Medulla oblongata (tissue), 1 donor: ENCODE results near the gene GRM3.
A peak's percentile ranks its signal among the peaks of the same experiment; 100 is the strongest.

Experiments used
- DNase-seq: peaks from one replicate; pipeline ENCODE4 v3.0.0-alpha.2; 2015; ENCODE audit errors: extremely low spot score

Gene GRM3

GRCh38 chr7:86786376-86786775 is 142.7 kb downstream of the GRM3 start:
- DNase-seq, result no peak

- no peak for DNase-seq
Observed at GRCh38 chr7:86788948-86789347, 145.2 kb downstream of the GRM3 start.

- DNase-seq, result no peak
Observed at GRCh38 chr7:86790383-86790782, 146.7 kb downstream of the GRM3 start.

GRCh38 chr7:86792260-86792659 is 148.6 kb downstream of the GRM3 start:
- DNase-seq, result no peak

GRCh38 chr7:86793136-86793535 is 149.4 kb downstream of the GRM3 start:
- no peak for DNase-seq

- peak; percentile 70 for DNase-seq
Observed at GRCh38 chr7:86814661-86815379, 171.1 kb downstream of the GRM3 start.

GRCh38 chr7:86815556-86815955 is 171.8 kb downstream of the GRM3 start:
- DNase-seq, result no peak

- no peak for DNase-seq
Observed at GRCh38 chr7:86818903-86819302, 175.2 kb downstream of the GRM3 start.

GRCh38 chr7:86823769-86824168 is 180.1 kb downstream of the GRM3 start:
- DNase-seq, result no peak

- DNase-seq, result no peak
Observed at GRCh38 chr7:86825264-86825663, 181.6 kb downstream of the GRM3 start.

GRCh38 chr7:86826948-86827347 is 183.2 kb downstream of the GRM3 start:
- no peak for DNase-seq

- DNase-seq, result no peak
Observed at GRCh38 chr7:86833360-86833759, 189.7 kb downstream of the GRM3 start.

GRCh38 chr7:86837235-86837634 is 193.5 kb downstream of the GRM3 start:
- DNase-seq, result no peak

GRCh38 chr7:86844608-86845007 is 200.9 kb downstream of the GRM3 start:
- no peak for DNase-seq

GRCh38 chr7:86846494-86847190 is 202.9 kb downstream of the GRM3 start:
- DNase-seq, result no peak

GRCh38 chr7:86848226-86848625 is 204.5 kb downstream of the GRM3 start:
- DNase-seq, result no peak

GRCh38 chr7:86851566-86851965 is 207.9 kb downstream of the GRM3 start:
- DNase-seq, result no peak

GRCh38 chr7:86863452-86863851 is 219.7 kb downstream of the GRM3 start:
- DNase-seq, result no peak

GRCh38 chr7:86867163-86867762 is 223.6 kb downstream of the GRM3 start:
- DNase-seq, result peak; percentile 62

GRCh38 chr7:86876146-86876545 is 232.4 kb downstream of the GRM3 start:
- DNase-seq, result no peak

GRCh38 chr7:86884152-86884551 is 240.4 kb downstream of the GRM3 start:
- no peak for DNase-seq

- no peak for DNase-seq
Observed at GRCh38 chr7:86889501-86889900, 245.8 kb downstream of the GRM3 start.

- DNase-seq, result no peak
Observed at GRCh38 chr7:86898171-86898570, 254.5 kb downstream of the GRM3 start.
